ENCODE results near the gene KLHL2.
"Not testable (repeated sequence)": the region's sequence is repeated elsewhere in the genome, so short reads cannot be mapped to it uniquely, and the experiment has no call there.

Gene KLHL2

GRCh38 chr4:165331359-165331758 is 124.0 kb downstream of the KLHL2 start:
- no peak for DNase-seq (ENCODE audit: low read depth)

- DNase-seq (ENCODE audit: low read depth), result no peak
These were observed 124.5 kb downstream of the KLHL2 start for GRCh38 chr4:165331823-165332222.

DNA sequence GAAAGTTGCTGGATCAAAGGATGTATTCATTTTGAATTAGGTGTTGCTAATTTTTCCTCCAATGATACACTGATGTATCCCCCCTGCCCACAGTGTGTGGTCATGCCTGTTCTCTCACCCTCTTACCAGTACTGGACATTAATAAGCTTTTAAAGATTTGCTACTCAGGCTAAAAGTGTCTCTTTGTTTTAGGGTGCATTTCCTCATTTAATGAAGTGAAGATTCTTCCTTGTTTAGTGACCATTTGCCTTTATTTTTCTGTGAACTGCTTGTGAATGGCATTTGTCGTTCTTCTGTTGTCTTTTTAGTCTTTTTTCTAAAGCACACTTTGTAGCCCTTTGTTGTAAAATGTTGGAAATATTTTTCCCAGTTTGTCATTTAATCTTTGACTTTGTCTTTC is 125.1 kb downstream of the KLHL2 start:
- DNase-seq (ENCODE audit: low read depth), result no peak

DNA sequence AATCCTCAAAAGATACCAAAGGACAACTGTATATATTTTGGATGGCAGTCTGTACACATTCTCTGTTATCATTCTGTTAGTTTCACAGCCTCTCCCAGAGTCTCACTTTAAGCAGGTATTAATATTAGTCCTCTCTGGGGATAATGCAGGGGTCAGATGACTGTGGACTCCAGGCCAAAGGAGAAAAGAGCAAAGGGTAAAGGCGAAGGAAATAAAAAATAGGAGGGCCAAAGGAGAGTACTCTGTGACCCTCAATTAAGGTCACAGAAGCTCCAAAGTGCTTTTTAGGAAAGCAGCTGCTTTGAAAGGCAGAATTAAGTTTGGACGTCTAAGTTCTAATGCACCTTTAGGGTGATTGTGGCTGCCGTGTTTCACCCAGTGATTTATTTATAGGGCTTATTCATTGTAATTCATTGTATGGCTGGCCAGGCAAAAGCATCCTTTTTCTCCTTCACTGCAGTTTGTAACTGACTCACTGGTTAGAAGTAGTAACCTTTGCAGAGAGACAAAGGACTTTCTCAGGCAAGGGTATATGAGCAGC is 127.9 kb downstream of the KLHL2 start:
- DNase-seq (ENCODE audit: low read depth), result no peak

GRCh38 chr4:165336743-165337142 is 129.4 kb downstream of the KLHL2 start:
- DNase-seq (ENCODE audit: low read depth), result no peak

- DNase-seq (ENCODE audit: low read depth), result not testable (repeated sequence)
These were observed 135.0 kb downstream of the KLHL2 start for GRCh38 chr4:165342340-165342739.

- DNase-seq (ENCODE audit: low read depth), result no peak
These were observed 136.2 kb downstream of the KLHL2 start for GRCh38 chr4:165343353-165344191.

- no peak for DNase-seq (ENCODE audit: low read depth)
These were observed 138.5 kb downstream of the KLHL2 start for GRCh38 chr4:165345666-165346417.

- no peak for DNase-seq (ENCODE audit: low read depth)
These were observed 140.5 kb downstream of the KLHL2 start for GRCh38 chr4:165347647-165348569.

- DNase-seq (ENCODE audit: low read depth), result no peak
These were observed 144.2 kb downstream of the KLHL2 start for GRCh38 chr4:165351359-165352130.

GRCh38 chr4:165355900-165356300 is 148.5 kb downstream of the KLHL2 start:
- DNase-seq (ENCODE audit: low read depth), result no peak

DNA sequence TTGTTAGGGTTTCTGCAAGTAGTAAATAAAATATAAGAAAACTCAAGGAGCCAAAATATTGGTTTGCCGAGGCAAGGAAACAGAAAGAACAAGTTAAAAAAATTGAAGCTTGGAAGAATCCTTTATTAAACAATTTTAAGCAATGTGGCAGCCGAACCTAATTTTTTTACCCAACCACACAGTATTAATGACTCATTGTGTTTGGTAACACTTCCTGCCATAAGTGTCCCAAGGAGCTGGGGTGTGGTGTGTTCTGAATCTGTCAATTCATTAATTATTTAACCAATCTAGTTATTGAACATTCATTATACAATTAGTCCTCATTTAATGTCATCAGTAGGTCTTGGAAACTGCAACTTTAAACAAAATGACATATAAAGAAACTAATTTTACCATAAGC is 152.1 kb downstream of the KLHL2 start:
- DNase-seq (ENCODE audit: low read depth), result peak; percentile 50

GRCh38 chr4:165360041-165360695 is 152.8 kb downstream of the KLHL2 start:
- DNase-seq (ENCODE audit: low read depth), result peak; percentile 86

DNA sequence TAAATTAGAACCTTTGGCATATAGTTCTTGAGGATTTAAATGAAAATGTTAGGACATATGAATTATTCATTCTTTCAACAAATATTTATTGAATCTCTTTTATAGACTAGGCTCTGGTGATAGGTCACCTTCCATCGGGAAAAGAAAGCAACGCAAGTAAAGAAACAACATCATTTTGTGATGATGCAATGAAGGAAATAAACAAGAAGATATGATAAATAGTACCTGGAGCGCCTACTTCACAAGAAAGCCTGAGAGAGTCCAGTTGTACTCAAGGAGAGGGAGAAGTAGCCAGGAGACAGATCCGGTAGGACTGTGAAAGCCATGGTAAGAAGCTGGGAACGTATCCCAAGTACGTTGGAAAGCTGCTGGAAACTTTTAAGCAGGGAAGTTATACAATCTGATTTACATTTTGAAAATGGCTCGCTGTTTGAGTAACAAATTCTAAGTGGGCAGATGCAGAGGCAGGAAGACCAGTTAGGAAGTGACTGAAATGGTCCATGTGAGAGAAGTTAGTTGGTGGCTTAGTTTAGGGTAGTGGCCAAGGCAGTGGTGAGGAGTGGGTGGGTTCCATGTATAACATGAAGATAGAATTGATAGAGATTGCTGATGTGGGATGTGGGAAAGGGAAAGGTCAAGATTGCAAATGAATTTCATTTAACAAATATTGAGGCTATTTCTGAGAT is 153.8 kb downstream of the KLHL2 start:
- DNase-seq (ENCODE audit: low read depth), result no peak

DNA sequence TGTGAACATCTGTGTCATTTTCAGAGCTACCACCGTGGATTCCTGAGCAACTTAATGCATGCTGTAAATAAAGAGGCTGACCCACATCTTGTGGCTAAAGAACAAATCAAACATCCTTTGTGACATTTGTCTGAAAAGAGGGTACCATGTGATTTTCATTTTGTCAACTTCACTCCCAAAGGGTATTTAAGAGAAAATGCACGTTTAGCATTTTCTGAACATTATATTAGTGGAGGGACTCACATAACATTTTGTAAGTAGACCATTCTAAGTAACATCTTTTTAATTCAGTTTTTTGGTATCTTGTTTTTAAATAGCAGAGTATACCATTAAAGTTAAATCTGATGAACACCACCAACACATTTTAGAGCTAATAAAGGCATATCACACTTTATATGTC is 154.4 kb downstream of the KLHL2 start:
- DNase-seq (ENCODE audit: low read depth), result no peak

DNA sequence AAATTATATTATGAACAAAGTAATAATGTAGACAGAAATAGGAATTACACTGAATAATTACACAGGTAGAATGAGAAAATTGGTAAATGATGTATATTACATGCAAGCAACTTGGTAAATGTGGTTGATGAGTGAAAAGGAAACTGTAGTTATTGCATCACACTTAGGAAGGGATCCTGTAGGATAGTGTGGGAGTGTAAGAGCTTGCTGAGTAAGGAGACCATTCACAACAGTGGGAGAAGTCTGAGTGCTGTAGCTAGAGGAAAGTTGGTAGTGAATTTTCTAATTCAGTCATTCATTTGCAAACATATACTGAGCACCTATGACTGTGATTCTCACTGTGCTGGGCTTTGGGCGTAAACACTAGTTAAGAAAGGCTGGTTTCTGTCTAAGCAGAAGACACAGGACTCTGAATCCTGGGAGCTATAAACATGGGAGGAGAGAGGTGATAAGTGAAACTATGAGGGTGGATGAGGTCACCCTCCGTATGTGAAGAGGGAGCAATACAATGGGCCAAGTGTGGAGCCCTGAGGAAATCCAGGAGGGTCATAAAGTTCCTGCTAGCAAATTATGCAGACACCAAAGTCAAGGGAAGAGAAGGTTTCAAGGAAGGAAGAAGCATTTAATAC is 157.2 kb downstream of the KLHL2 start:
- peak; percentile 90 for DNase-seq (ENCODE audit: low read depth)

DNA sequence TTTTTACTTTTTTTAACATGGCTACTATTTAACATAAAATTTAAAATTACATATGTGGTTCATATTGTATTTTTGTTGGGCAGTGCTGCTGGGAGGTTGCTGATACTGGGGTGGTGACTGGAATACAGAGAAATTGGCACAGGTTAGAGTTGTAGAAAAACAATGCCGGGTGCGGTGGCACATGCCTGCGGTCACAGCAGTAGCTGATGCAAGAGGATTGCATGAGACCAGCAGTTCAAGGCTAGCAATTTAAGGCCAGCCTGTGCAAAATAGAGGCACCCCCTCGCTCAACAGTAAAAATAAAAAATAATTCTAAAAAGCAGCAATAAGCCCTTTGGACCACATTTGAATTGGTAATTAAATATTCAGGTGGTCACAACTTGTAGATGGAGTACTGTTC is 159.7 kb downstream of the KLHL2 start:
- DNase-seq (ENCODE audit: low read depth), result no peak

- no peak for DNase-seq (ENCODE audit: low read depth)
These were observed 160.8 kb downstream of the KLHL2 start for GRCh38 chr4:165368114-165368513.

DNA sequence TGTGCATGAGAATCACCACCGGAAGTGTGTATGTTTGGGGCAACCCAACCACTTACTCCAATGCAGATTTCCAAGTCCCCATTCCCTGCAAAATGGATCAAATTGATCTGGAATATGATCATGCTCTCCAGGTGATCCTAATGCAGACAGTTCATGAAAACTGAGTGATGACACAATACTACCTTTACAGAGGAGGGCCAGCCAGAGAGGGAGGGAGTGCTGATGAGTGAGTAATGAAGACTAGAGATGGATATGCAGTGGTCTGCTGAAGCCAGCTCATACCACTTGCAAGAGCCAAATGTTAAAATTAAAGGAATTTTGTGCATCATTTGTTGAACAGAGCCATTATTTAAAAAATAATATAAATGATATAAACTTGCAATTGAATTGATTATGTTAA is 161.2 kb downstream of the KLHL2 start:
- DNase-seq (ENCODE audit: low read depth), result no peak

DNA sequence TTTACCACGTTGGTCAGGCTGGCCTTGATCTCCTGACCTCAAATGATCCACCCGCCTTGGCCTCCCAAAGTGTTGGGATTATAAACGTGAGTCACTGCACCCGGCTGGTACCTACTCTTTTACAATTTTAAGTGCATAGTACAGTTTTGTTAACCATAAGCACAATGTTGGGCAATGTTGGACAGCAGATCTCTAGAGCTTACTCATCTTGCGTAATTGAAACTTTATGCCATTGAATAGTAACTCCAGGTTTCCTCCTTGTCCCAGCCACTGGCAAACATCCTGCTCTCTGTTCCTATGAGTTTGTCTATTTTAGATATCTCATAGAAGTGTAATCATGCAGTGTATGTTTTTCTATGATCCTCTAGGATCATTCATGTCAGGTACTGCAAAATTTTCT is 162.2 kb downstream of the KLHL2 start:
- DNase-seq (ENCODE audit: low read depth), result peak; percentile 84
